MM.1S (cell line): ENCODE results near the gene UBE2S.
A peak's percentile ranks its signal among the peaks of the same experiment; 100 is the strongest.

Experiments
- DNase-seq: peaks from one replicate; pipeline ENCODE4 v3.0.0-alpha.2; 2015
- H2AFZ ChIP-seq: fragments of 300-600 bp; sonication (generic); 2 replicates; pipeline ENCODE4 v1.6.0; 2016; ENCODE audit warnings: antibody characterized with exemption, low read length
- H3F3A ChIP-seq: fragments of 300-600 bp; sonication (generic); 2 replicates; pipeline ENCODE4 v1.6.1; 2016; ENCODE audit warnings: mild to moderate bottlenecking, antibody characterized with exemption, low read length, moderate library complexity, mixed read lengths; ENCODE audit not compliant: insufficient read depth
- H3K27ac ChIP-seq: fragments of 300-600 bp; sonication (generic); 2 replicates; pipeline ENCODE4 v1.5.1; 2016; ENCODE audit warnings: mild to moderate bottlenecking, low read length
- H3K27me3 ChIP-seq: fragments of 300-600 bp; sonication (generic); replicated peaks from 2 replicates; pipeline ENCODE4 v1.6.0; 2016; ENCODE audit warnings: low read length; ENCODE audit not compliant: insufficient read depth
- H3K36me3 ChIP-seq: fragments of 300-600 bp; sonication (generic); replicated peaks from 2 replicates; pipeline ENCODE4 v1.6.1; 2016; ENCODE audit warnings: mild to moderate bottlenecking, low read length, mixed read lengths; ENCODE audit not compliant: insufficient read depth
- H3K4me1 ChIP-seq: fragments of 300-600 bp; sonication (generic); 2 replicates; pipeline ENCODE4 v1.6.1; 2016; ENCODE audit warnings: low read length, mixed read lengths
- H3K4me2 ChIP-seq: fragments of 300-600 bp; sonication (generic); 2 replicates; pipeline ENCODE4 v1.6.0; 2016; ENCODE audit warnings: low read depth, low read length
- H3K4me3 ChIP-seq: fragments of 300-600 bp; sonication (generic); 2 replicates; pipeline ENCODE4 v1.5.1; 2016; ENCODE audit warnings: low read length, mixed read lengths
- H3K79me2 ChIP-seq: fragments of 300-600 bp; sonication (generic); 2 replicates; pipeline ENCODE4 v1.6.1; 2016; ENCODE audit warnings: mixed run types, low read length, mixed read lengths
- H3K9ac ChIP-seq: fragments of 300-600 bp; sonication (generic); 2 replicates; pipeline ENCODE4 v1.6.1; 2016; ENCODE audit warnings: low read length, mixed read lengths
- H3K9me2 ChIP-seq: fragments of 300-600 bp; sonication (generic); replicated peaks from 2 replicates; pipeline ENCODE4 v1.6.1; 2016; ENCODE audit warnings: mild to moderate bottlenecking, low read length, mixed read lengths; ENCODE audit not compliant: insufficient read depth
- H3K9me3 ChIP-seq: fragments of 300-600 bp; sonication (generic); replicated peaks from 2 replicates; pipeline ENCODE4 v1.6.1; 2016; ENCODE audit warnings: mild to moderate bottlenecking, low read length, mixed read lengths; ENCODE audit not compliant: insufficient read depth
- H4K20me1 ChIP-seq: fragments of 300-600 bp; sonication (generic); 2 replicates; pipeline ENCODE4 v1.6.1; 2016; ENCODE audit warnings: mild to moderate bottlenecking, low read length, moderate library complexity, mixed read lengths; ENCODE audit not compliant: insufficient read depth
- CTCF ChIP-seq: fragments of 300-600 bp; sonication (generic); IDR thresholded peaks from 2 replicates; pipeline ENCODE4 v1.5.1; 2016; ENCODE audit warnings: antibody characterized with exemption, low read length, mixed read lengths
- EZH2 ChIP-seq: fragments of 300-600 bp; sonication (generic); optimal IDR thresholded peaks from 2 replicates; pipeline ENCODE3; 2017; ENCODE audit warnings: low read depth, mild to moderate bottlenecking, antibody characterized with exemption, low read length, mixed read lengths
- EZH2phosphoT487 ChIP-seq: fragments of 300-600 bp; sonication (generic); IDR thresholded peaks from 2 replicates; pipeline ENCODE4 v1.6.1; 2018; ENCODE audit warnings: antibody characterized with exemption, low read length

Gene UBE2S

GRCh38 chr19:55407800-55408532 lies 378 bp upstream of the UBE2S start:
- H3K9ac ChIP-seq, result peak overlapping the region; percentile 91
- peaks cover 5% of the 10 kb centered on the region; the same call in 1 of the 2 replicates for H3K27me3 ChIP-seq
- H4K20me1 ChIP-seq, result peaks cover 15% of the 10 kb centered on the region
- H3F3A ChIP-seq, result peaks cover 20% of the 10 kb centered on the region
- peak overlapping the region; percentile 93 for H3K27ac ChIP-seq
- no peak for TF ChIP-seq EZH2phosphoT487
- TF ChIP-seq CTCF, result no peak
- TF ChIP-seq EZH2, result no peak
- H3K36me3 ChIP-seq, result peaks cover 13% of the 10 kb centered on the region
- no peaks in the 10 kb centered on the region for H3K9me2 ChIP-seq
- H2AFZ ChIP-seq, result peak overlapping the region; percentile 99
- DNase-seq, result peak; percentile 99
- peak overlapping the region; percentile 98 for H3K4me2 ChIP-seq
- no peaks in the 10 kb centered on the region for H3K9me3 ChIP-seq
- H3K79me2 ChIP-seq, result peaks cover 39% of the 10 kb centered on the region
- peak overlapping the region; percentile 89 for H3K4me3 ChIP-seq
- peaks cover 20% of the 10 kb centered on the region for H3K4me1 ChIP-seq

- Histone ChIP-seq H4K20me1 (peaks cover 20% of the 10 kb centered on the region), H3K27ac (peak overlapping the region; percentile 93; the same call in 1 of the 2 replicates), H3K27me3 (peaks cover 5% of the 10 kb centered on the region; the same call in 1 of the 2 replicates), H3K4me3 (peak overlapping the region; percentile 89), H3K79me2 (peaks cover 46% of the 10 kb centered on the region), H3K9me2 (no peaks in the 10 kb centered on the region), H3K4me1 (peaks cover 20% of the 10 kb centered on the region), H3K9ac (peak overlapping the region; percentile 91), H3K4me2 (peak overlapping the region; percentile 98), H3K9me3 (no peaks in the 10 kb centered on the region), H3K36me3 (peaks cover 17% of the 10 kb centered on the region), H3F3A (peaks cover 26% of the 10 kb centered on the region), H2AFZ (no peak overlapping the region)
- TF ChIP-seq CTCF (no peak), EZH2 (no peak), EZH2phosphoT487 (no peak)
- peak; percentile 30 for DNase-seq
These were observed 600 bp downstream of the UBE2S start for GRCh38 chr19:55406826-55407549.

GRCh38 chr19:55406091-55406825 lies 1.3 kb downstream of the UBE2S start:
- DNase-seq, result no peak
- Histone ChIP-seq H3K36me3 (peaks cover 17% of the 10 kb centered on the region), H3F3A (peaks cover 30% of the 10 kb centered on the region), H3K4me2 (peak overlapping the region; percentile 98), H4K20me1 (peaks cover 20% of the 10 kb centered on the region), H3K79me2 (peaks cover 46% of the 10 kb centered on the region), H3K9me2 (no peaks in the 10 kb centered on the region), H3K9me3 (no peaks in the 10 kb centered on the region), H3K9ac (peak overlapping the region; percentile 91; the same call in 1 of the 2 replicates), H3K4me1 (peaks cover 20% of the 10 kb centered on the region), H3K27ac (no peak overlapping the region), H2AFZ (no peak overlapping the region), H3K4me3 (peak overlapping the region; percentile 89), H3K27me3 (peaks cover 2% of the 10 kb centered on the region; the same call in 1 of the 2 replicates)
- TF ChIP-seq EZH2phosphoT487 (no peak), CTCF (no peak), EZH2 (no peak)
